WI38 (cell line): ENCODE data around the gene CHCHD2.
"Not testable (repeated sequence)": the region's sequence is repeated elsewhere in the genome, so short reads cannot be mapped to it uniquely, and the experiment has no call there.

Source experiments
- H3K4me3 ChIP-seq: 2 replicates; pipeline ENCODE4 v1.5.1; 2011; ENCODE audit warnings: low read depth, mild to moderate bottlenecking, control low read depth, low read length
- CTCF ChIP-seq: IDR thresholded peaks from 2 replicates; pipeline ENCODE4 v1.5.1; 2012; ENCODE audit warnings: low read depth, mild to moderate bottlenecking, control low read depth, low read length

Gene CHCHD2

GRCh38 chr7:56110611-56111010 lies 4.3 kb upstream of the CHCHD2 start:
- H3K4me3 ChIP-seq = no peak overlapping the region
- no peak for TF ChIP-seq CTCF

GRCh38 chr7:56107954-56108258 lies 1.6 kb upstream of the CHCHD2 start:
- TF ChIP-seq CTCF = no peak
- no peak overlapping the region for H3K4me3 ChIP-seq

- no peak for TF ChIP-seq CTCF
- H3K4me3 ChIP-seq = peak overlapping the region; percentile 72
Observed at GRCh38 chr7:56105508-56105907, 768 bp downstream of the CHCHD2 start.

- H3K4me3 ChIP-seq = not testable (repeated sequence)
Observed at GRCh38 chr7:56104138-56104537, 2.1 kb downstream of the CHCHD2 start.

- H3K4me3 ChIP-seq = no peak overlapping the region
- TF ChIP-seq CTCF = no peak
Observed at GRCh38 chr7:56099653-56100052, 6.6 kb downstream of the CHCHD2 start.

GRCh38 chr7:56098187-56099008 lies 7.9 kb downstream of the CHCHD2 start:
- H3K4me3 ChIP-seq = not testable (repeated sequence)

- H3K4me3 ChIP-seq = no peak overlapping the region
- TF ChIP-seq CTCF = no peak
Observed at GRCh38 chr7:56097700-56098099, 8.6 kb downstream of the CHCHD2 start.

GRCh38 chr7:56092789-56093531 lies 13.3 kb downstream of the CHCHD2 start, which contains the start of gene PHKG1:
Gene PHKG1, minus strand, starts transcription at chr7:56092952. Its CDS starts 4,011 bp downstream, at chr7:56088941.
- H3K4me3 ChIP-seq = no peak within 1 kb of the TSS
- peak; percentile 69 for TF ChIP-seq CTCF

GRCh38 chr7:56092388-56092787 lies 13.9 kb downstream of the CHCHD2 start:
- not testable (repeated sequence) for H3K4me3 ChIP-seq
